Smooth muscle cell (in vitro differentiated cells): ENCODE measurements around the gene SLC27A5. TPM values are rescaled to one million over a fixed set of nuclear protein-coding genes. Genes with fewer than 3 reads are reported as not detected.

Experiments
- DNase-seq: peaks from one replicate; lab custom pipeline; 2025; ENCODE audit not compliant: unreplicated experiment; lab: John Stamatoyannopoulos, UW
- H2AFZ ChIP-seq: fragments of 200-600 bp; sonication (generic); 2 replicates; pipeline ENCODE4 v1.6.0; 2016; ENCODE audit warnings: antibody characterized with exemption, low read depth, mild to moderate bottlenecking
- H3F3A ChIP-seq: fragments of 200-600 bp; sonication (generic); 2 replicates; pipeline ENCODE4 v1.6.0; 2017; ENCODE audit warnings: antibody characterized with exemption, low read depth
- H3K27ac ChIP-seq: fragments of 200-600 bp; sonication (generic); 2 replicates; pipeline ENCODE4 v1.5.1; 2016; ENCODE audit warnings: low read depth, mild to moderate bottlenecking
- H3K27me3 ChIP-seq: fragments of 200-600 bp; sonication (generic); 2 replicates; pipeline ENCODE4 v1.6.1; 2016; ENCODE audit warnings: low read depth, mild to moderate bottlenecking
- H3K36me3 ChIP-seq: fragments of 200-600 bp; sonication (generic); 2 replicates; pipeline ENCODE4 v1.5.1; 2016; ENCODE audit warnings: low read depth
- H3K4me1 ChIP-seq: fragments of 200-600 bp; sonication (generic); 2 replicates; pipeline ENCODE4 v1.5.1; 2016; ENCODE audit warnings: low read depth
- H3K4me2 ChIP-seq: fragments of 200-600 bp; sonication (generic); 2 replicates; pipeline ENCODE4 v1.6.0; 2016; ENCODE audit warnings: mild to moderate bottlenecking
- H3K4me3 ChIP-seq: fragments of 200-600 bp; sonication (generic); 2 replicates; pipeline ENCODE4 v1.5.1; 2016; ENCODE audit warnings: mild to moderate bottlenecking
- H3K79me2 ChIP-seq: fragments of 200-600 bp; sonication (generic); 2 replicates; pipeline ENCODE4 v1.6.0; 2016; ENCODE audit warnings: low read depth, mild to moderate bottlenecking
- H3K9ac ChIP-seq: fragments of 200-600 bp; sonication (generic); 2 replicates; pipeline ENCODE4 v1.6.0; 2016; ENCODE audit warnings: low read depth
- H3K9me3 ChIP-seq: fragments of 200-600 bp; sonication (generic); replicated peaks from 2 replicates; pipeline ENCODE4 v1.5.1; 2016; ENCODE audit warnings: low read depth
- H4K20me1 ChIP-seq: fragments of 200-600 bp; sonication (generic); 2 replicates; pipeline ENCODE4 v1.6.0; 2016; ENCODE audit warnings: low read depth
- CTCF ChIP-seq: fragments of 200-600 bp; sonication (generic); IDR thresholded peaks from 2 replicates; pipeline ENCODE4 v1.5.1; 2017; ENCODE audit warnings: borderline replicate concordance, mild to moderate bottlenecking, antibody characterized with exemption; ENCODE audit not compliant: insufficient read depth, poor library complexity, severe bottlenecking
- WGBS: methylation state at CpG from one replicate; pipeline ENCODE4 v1.1.7; 2016; ENCODE audit warnings: low lambda C conversion rate; 5-methylcytosine and 5-hydroxymethylcytosine counted together
- polyA plus RNA-seq: library from polyadenylated mRNA; unstranded; fragments of >200 nt; fragmentation: Nextera tagmentation; extraction: Ambion mirVana; gene quantifications from 2 replicates; pipeline ENCODE4 v1.2.1, GENCODE V29; 2016
- total RNA-seq: library from RNA; depleted of rRNA; stranded (reverse); fragments of >200 nt; gene quantifications from 2 replicates; pipeline ENCODE4 v1.2.3, GENCODE V29; 2014

SLC27A5 gene
- 0.54 and 6.6 TPM in 2 replicates for total RNA-seq
- 7.4 and 7.5 TPM in 2 replicates for polyA plus RNA-seq

GRCh38 chr19:58511353-58512208 lies at the start of gene SLC27A5:
Gene SLC27A5 (minus strand): TSS chr19:58511992. CDS start chr19:58511955, 37 bp downstream.
- DNase-seq: no peak
- TF ChIP-seq CTCF: no peak
- Histone ChIP-seq H3K36me3 (no peaks in the 10 kb centered on the region), H3K4me2 (no peak within 1 kb of the TSS), H3K79me2 (peaks cover 23% of the 10 kb centered on the region), H3K9me3 (no peaks in the 10 kb centered on the region), H3F3A (no peaks in the 10 kb centered on the region), H2AFZ (no peak within 1 kb of the TSS), H3K4me3 (no peak within 1 kb of the TSS), H3K4me1 (no peaks in the 10 kb centered on the region), H3K27me3 (no peaks in the 10 kb centered on the region), H3K9ac (no peak within 1 kb of the TSS), H3K27ac (no peak within 1 kb of the TSS), H4K20me1 (no peaks in the 10 kb centered on the region)
- WGBS: 96% methylated on average over 22 of the region's 25 CpGs

GRCh38 chr19:58560921-58561320 lies 49.1 kb upstream of the SLC27A5 start:
- H3K27me3 ChIP-seq: no peaks in the 10 kb centered on the region
- peaks cover 17% of the 10 kb centered on the region for H3K4me1 ChIP-seq
- H4K20me1 ChIP-seq: peaks cover 20% of the 10 kb centered on the region
- no peak overlapping the region for H3K4me2 ChIP-seq
- no peak for TF ChIP-seq CTCF
- peaks cover 22% of the 10 kb centered on the region for H3K79me2 ChIP-seq
- no peak overlapping the region for H3K27ac ChIP-seq
- no peak overlapping the region for H2AFZ ChIP-seq
- H3K36me3 ChIP-seq: no peaks in the 10 kb centered on the region
- DNase-seq: no peak
- H3K4me3 ChIP-seq: no peak overlapping the region
- peaks cover 17% of the 10 kb centered on the region for H3F3A ChIP-seq
- H3K9ac ChIP-seq: no peak overlapping the region
- no peaks in the 10 kb centered on the region for H3K9me3 ChIP-seq

GRCh38 chr19:58560007-58560887 lies 48.5 kb upstream of the SLC27A5 start:
- H2AFZ ChIP-seq: no peak overlapping the region
- DNase-seq: no peak
- no peak for TF ChIP-seq CTCF

More at GRCh38 chr19:58560007-58560887, 48.5 kb upstream of the SLC27A5 start:
- Histone ChIP-seq H3K4me2 (peak overlapping the region; percentile 94), H3K9ac (peak overlapping the region; percentile 34), H3K79me2 (peaks cover 27% of the 10 kb centered on the region), H3K9me3 (no peaks in the 10 kb centered on the region), H3K4me3 (peak overlapping the region; percentile 62), H3K4me1 (peaks cover 17% of the 10 kb centered on the region), H3F3A (peaks cover 17% of the 10 kb centered on the region), H4K20me1 (peaks cover 20% of the 10 kb centered on the region), H3K27me3 (no peaks in the 10 kb centered on the region), H3K27ac (peak overlapping the region; percentile 98), H3K36me3 (no peaks in the 10 kb centered on the region)
- 93% methylated on average over 8 of the region's 8 CpGs for WGBS
